ENCODE measurements around the gene SLC12A3. TPM values are rescaled to one million over a fixed set of nuclear protein-coding genes. Genes with fewer than 3 reads are reported as not detected.

SLC12A3 gene
- total RNA-seq, 6 experiments from 2014 or later, result not detected

DNA sequence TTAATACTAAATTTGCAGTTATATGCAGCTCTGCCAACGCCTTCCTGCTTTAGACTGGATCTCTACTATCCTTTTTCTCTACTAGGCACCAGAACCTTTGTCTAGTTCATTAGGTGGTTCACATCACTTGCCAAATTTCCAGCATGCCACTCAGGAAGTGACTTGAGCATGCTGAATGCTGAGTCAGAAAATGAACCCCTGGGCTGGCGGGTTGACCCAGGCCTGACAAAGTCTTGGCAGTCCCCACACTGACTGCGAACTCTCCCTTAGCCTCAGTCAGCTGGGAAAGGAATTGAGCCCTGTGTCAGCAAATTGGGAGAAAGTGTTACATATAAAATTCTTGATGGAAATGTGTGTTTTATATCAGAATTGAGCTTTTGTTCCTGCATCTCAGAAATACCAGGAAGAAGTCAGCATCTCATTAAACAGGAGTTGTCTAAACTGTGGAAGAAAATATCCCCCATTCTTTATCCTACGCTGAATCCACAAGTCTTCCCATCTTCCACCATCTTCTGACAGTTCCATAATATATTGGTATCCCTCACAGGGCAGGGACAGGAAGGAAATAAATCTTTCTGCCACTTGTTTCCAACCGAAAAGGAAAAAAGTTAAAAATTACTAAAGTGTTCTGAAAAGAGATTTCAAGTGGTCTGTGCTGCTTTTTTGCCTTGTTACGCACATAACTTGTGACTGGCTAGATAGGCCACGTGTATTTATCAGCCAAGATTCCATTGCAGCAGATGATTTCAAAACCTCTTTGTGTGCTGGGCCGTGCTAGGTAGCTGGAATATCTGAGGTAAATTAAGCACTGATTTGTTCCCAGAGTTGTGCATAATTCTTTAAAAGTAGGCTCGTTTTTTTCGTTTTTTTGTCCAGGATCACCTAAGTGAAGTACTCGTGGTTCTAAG, 16.7 kb upstream of the SLC12A3 start:
- H3K27ac Mint-ChIP-seq, result peak overlapping the region; percentile 87
- peak overlapping the region; percentile 69 for H3K4me3 Mint-ChIP-seq
- TF ChIP-seq, protein P1, sequence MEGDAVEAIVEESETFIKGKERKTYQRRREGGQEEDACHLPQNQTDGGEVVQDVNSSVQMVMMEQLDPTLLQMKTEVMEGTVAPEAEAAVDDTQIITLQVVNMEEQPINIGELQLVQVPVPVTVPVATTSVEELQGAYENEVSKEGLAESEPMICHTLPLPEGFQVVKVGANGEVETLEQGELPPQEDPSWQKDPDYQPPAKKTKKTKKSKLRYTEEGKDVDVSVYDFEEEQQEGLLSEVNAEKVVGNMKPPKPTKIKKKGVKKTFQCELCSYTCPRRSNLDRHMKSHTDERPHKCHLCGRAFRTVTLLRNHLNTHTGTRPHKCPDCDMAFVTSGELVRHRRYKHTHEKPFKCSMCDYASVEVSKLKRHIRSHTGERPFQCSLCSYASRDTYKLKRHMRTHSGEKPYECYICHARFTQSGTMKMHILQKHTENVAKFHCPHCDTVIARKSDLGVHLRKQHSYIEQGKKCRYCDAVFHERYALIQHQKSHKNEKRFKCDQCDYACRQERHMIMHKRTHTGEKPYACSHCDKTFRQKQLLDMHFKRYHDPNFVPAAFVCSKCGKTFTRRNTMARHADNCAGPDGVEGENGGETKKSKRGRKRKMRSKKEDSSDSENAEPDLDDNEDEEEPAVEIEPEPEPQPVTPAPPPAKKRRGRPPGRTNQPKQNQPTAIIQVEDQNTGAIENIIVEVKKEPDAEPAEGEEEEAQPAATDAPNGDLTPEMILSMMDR (IDR thresholded peaks at IDR 0.05), result no peak
- no peaks in the 10 kb centered on the region; the same call in none of the 2 replicates for H3K27me3 Mint-ChIP-seq (ENCODE audit: insufficient read depth)
- H3K4me1 Mint-ChIP-seq (ENCODE audit: low read depth), result peaks cover 55% of the 10 kb centered on the region
- DNase-seq, result peak; percentile 68
- peaks cover 9% of the 10 kb centered on the region for H3K36me3 Mint-ChIP-seq (ENCODE audit: low read depth)
- no peaks in the 10 kb centered on the region for H3K9me3 Mint-ChIP-seq

DNA sequence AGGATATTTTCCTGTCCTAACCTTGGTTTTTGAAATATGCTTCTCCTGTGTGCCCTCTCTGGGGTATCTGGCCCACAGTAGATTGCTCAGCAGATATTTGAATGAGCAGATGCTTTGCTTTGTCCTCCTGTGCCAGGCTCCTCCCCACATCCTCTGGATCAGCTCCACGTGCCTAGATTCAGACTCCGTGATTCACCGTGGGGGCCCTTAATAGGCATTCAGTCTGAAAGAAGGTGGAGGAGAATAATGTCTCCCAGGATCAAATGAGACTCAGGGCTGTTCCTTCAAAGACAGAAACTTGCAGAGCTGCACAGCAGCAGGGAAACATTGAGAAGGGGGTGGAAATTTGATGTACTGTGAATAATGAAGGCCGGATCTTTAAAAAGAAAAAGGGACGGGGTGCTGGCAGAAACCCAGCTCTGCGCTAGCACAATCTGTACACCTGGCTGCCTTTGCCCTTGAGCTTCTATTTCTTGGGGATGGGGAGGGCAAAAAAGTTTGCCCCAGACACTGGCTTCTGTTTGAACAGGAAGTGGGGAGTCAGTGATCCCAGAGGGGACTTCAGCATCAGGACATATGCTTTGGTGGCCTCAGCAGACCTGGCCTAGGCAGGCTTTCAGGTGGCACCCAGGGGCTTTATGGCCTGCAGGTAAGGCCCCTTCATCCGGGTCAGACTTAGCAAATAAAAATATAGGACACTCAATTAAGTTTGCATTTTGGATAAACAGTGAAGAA, 15.9 kb upstream of the SLC12A3 start:
- no peaks in the 10 kb centered on the region for H3K9me3 Mint-ChIP-seq
- H3K36me3 Mint-ChIP-seq (ENCODE audit: low read depth), result peaks cover 5% of the 10 kb centered on the region
- DNase-seq, result peak; percentile 70
- H3K4me3 Mint-ChIP-seq, result peak overlapping the region; percentile 69
- peak overlapping the region; percentile 87 for H3K27ac Mint-ChIP-seq
- no peaks in the 10 kb centered on the region; the same call in none of the 2 replicates for H3K27me3 Mint-ChIP-seq (ENCODE audit: insufficient read depth)
- TF ChIP-seq, protein P1 (IDR thresholded peaks at IDR 0.05), result no peak
- H3K4me1 Mint-ChIP-seq (ENCODE audit: low read depth), result peaks cover 55% of the 10 kb centered on the region

DNA sequence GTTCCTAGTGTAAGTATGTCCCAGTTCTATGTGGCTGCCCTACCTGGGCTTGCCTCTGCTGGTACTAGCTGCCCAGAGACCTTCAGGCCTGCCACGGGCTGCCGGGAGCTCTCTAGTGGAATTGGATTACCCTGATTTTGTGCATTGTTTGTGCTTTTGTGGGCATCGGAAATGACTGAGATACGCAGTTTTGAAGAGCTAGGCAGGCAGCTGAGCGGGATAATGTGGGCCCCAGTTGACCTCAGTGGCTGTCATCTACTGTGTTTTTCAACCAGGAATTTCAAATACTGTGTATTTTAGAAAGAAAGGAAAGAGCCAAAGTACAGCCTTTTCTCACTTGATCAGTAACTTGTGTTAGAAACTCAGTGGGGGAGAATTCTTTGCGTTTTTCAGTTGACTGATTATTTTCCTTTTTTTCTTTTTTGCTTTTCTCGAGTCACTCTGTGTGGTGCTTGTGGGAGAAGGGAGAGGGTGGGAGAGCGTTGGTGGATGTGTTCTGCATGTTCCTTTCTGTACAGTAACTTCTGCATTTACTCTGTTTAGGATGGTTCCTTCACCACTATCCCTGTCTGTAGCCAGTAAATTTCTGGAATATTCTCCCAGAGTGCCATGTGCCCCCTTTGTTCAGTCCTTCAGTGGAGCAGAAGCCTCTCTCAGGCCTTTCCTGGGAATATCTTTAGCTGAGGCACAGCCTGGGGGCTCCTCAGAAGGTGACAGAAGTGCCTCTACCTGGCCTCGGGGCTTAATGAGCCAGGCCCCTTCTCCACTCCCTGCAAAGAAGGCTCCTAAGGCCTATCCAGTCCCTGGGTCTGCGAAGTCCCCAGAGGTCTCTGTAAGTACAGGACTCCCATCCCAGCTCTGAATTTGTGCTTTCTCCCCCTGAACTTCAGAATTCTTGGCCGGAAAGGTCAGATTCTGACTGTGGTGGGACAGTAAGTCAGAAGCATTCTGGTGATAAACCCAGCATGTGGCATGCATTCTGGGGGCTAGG, 15.0 kb upstream of the SLC12A3 start:
- Mint-ChIP-seq H3K36me3 (ENCODE audit: low read depth) (no peaks in the 10 kb centered on the region), H3K4me1 (ENCODE audit: low read depth) (peaks cover 55% of the 10 kb centered on the region), H3K9me3 (no peaks in the 10 kb centered on the region), H3K27me3 (ENCODE audit: insufficient read depth) (no peaks in the 10 kb centered on the region; the same call in none of the 2 replicates), H3K27ac (peak overlapping the region; percentile 87), H3K4me3 (peak overlapping the region; percentile 22; the same call in 1 of the 2 replicates)
- TF ChIP-seq, protein P1 (IDR thresholded peaks at IDR 0.05), result no peak
- DNase-seq, result no peak

DNA sequence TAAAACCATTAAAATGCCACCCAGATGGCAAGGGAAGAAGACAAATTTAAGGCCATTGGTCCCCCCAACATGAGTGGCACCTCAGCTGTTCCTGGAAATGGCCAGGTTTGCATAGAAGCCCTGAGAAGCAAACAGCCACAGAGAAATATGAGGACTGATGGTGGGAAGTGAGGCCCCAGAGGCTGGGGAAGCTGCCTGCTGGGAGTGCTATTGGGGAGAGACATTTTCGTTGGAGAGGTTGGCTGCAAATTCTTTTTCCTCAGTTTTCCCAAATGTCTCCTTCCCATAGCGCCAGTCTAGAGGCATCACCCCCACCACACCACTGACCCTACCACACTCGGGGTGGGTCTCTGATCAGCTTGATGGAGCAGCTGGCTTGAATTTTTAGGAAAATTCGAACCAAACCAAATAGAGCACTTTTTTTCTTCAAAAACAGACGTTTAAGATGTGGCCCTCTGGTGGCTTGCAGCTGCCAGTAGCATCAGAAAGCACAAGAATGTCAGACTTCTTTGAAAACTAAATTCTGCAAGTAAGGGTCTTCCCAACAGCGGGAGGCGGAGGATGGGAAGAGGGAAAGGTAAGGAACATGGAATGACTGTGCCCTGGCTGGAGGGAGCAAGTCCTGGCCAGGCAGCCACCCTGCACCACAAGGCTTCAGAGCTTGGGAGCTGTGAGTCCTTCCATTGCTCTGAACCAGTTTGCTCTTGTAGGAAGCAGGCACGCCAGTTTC, 13.2 kb upstream of the SLC12A3 start:
- H3K36me3 Mint-ChIP-seq (ENCODE audit: low read depth), result no peaks in the 10 kb centered on the region
- no peaks in the 10 kb centered on the region; the same call in 1 of the 2 replicates for H3K27me3 Mint-ChIP-seq (ENCODE audit: insufficient read depth)
- DNase-seq, result no peak
- H3K4me3 Mint-ChIP-seq, result no peak overlapping the region
- H3K27ac Mint-ChIP-seq, result no peak overlapping the region
- H3K4me1 Mint-ChIP-seq (ENCODE audit: low read depth), result peaks cover 52% of the 10 kb centered on the region
- TF ChIP-seq, protein P1 (IDR thresholded peaks at IDR 0.05), result peak; percentile 79
- no peaks in the 10 kb centered on the region for H3K9me3 Mint-ChIP-seq
